Measurements from ENCODE around the gene CAMKK1.

CAMKK1 gene

GRCh38 chr17:3827124-3827773, 65.6 kb downstream of the CAMKK1 start:
- TF ChIP-seq CTCF (IDR thresholded peaks at IDR 0.05; ENCODE audit: borderline replicate concordance, extremely low read depth, low read length, poor library complexity, severe bottlenecking) (peak; percentile 97), EZH2 (IDR thresholded peaks at IDR 0.05; ENCODE audit: borderline replicate concordance, low read depth, low read length, severe bottlenecking) (no peak)
- H3K79me2 ChIP-seq (ENCODE audit: insufficient read depth, low read length) = peaks cover 25% of the 10 kb centered on the region
- H3K27me3 ChIP-seq (ENCODE audit: insufficient read depth, low read length, poor library complexity) = no peaks in the 10 kb centered on the region
- no peaks in the 10 kb centered on the region for H3K9me3 ChIP-seq (ENCODE audit: insufficient read depth, low read length, severe bottlenecking)
- H3K4me1 ChIP-seq (ENCODE audit: insufficient read depth, low read length) = 0 out of 2 replicates have a peak, but pooled peaks cover 4% of the 10 kb centered on the region
- DNase-seq (peak; percentile 78), ATAC-seq (ENCODE audit: insufficient read depth, low read depth) (peak; percentile 78)
- peak overlapping the region; percentile 20; the same call in 1 of the 2 replicates for H3K27ac ChIP-seq (ENCODE audit: low read length)
- H4K20me1 ChIP-seq (ENCODE audit: insufficient read depth, low read length) = no peaks in the 10 kb centered on the region; the same call in 1 of the 2 replicates
- H2AFZ ChIP-seq (ENCODE audit: low read depth, low read length) = no peak overlapping the region
- H3K4me3 ChIP-seq (ENCODE audit: low read depth in 1 of 2, low read length in 2 of 2) = no peak overlapping the region
- H3K9ac ChIP-seq (ENCODE audit: low read depth, low read length) = no peak overlapping the region
- peaks cover 83% of the 10 kb centered on the region for H3K36me3 ChIP-seq (ENCODE audit: insufficient read depth, low read length)
- no peak overlapping the region for H3K4me2 ChIP-seq (ENCODE audit: insufficient read depth, low read length)

GRCh38 chr17:3826191-3826590, 66.7 kb downstream of the CAMKK1 start:
- H4K20me1 ChIP-seq (ENCODE audit: insufficient read depth, low read length) = no peaks in the 10 kb centered on the region; the same call in 1 of the 2 replicates
- H3K27ac ChIP-seq (ENCODE audit: low read length) = peak overlapping the region; percentile 46; the same call in 1 of the 2 replicates
- H3K9ac ChIP-seq (ENCODE audit: low read depth, low read length) = no peak overlapping the region
- no peak overlapping the region for H3K4me3 ChIP-seq (ENCODE audit: low read depth in 1 of 2, low read length in 2 of 2)
- TF ChIP-seq CTCF (IDR thresholded peaks at IDR 0.05; ENCODE audit: borderline replicate concordance, extremely low read depth, low read length, poor library complexity, severe bottlenecking) (no peak), EZH2 (IDR thresholded peaks at IDR 0.05; ENCODE audit: borderline replicate concordance, low read depth, low read length, severe bottlenecking) (no peak)
- 0 out of 2 replicates have a peak, but pooled peaks cover 4% of the 10 kb centered on the region for H3K4me1 ChIP-seq (ENCODE audit: insufficient read depth, low read length)
- H3K4me2 ChIP-seq (ENCODE audit: insufficient read depth, low read length) = no peak overlapping the region
- no peaks in the 10 kb centered on the region for H3K9me3 ChIP-seq (ENCODE audit: insufficient read depth, low read length, severe bottlenecking)
- peaks cover 23% of the 10 kb centered on the region for H3K79me2 ChIP-seq (ENCODE audit: insufficient read depth, low read length)
- H3K36me3 ChIP-seq (ENCODE audit: insufficient read depth, low read length) = peaks cover 94% of the 10 kb centered on the region
- H3K27me3 ChIP-seq (ENCODE audit: insufficient read depth, low read length, poor library complexity) = no peaks in the 10 kb centered on the region
- H2AFZ ChIP-seq (ENCODE audit: low read depth, low read length) = no peak overlapping the region
- DNase-seq (no peak), ATAC-seq (ENCODE audit: insufficient read depth, low read depth) (no peak)

- peaks cover 97% of the 10 kb centered on the region for H3K36me3 ChIP-seq (ENCODE audit: insufficient read depth, low read length)
- H3K9ac ChIP-seq (ENCODE audit: low read depth, low read length) = no peak overlapping the region
- no peaks in the 10 kb centered on the region for H3K9me3 ChIP-seq (ENCODE audit: insufficient read depth, low read length, severe bottlenecking)
- H3K4me3 ChIP-seq (ENCODE audit: low read depth in 1 of 2, low read length in 2 of 2) = no peak overlapping the region
- no peak overlapping the region for H3K4me2 ChIP-seq (ENCODE audit: insufficient read depth, low read length)
- no peak overlapping the region for H3K27ac ChIP-seq (ENCODE audit: low read length)
- no peak overlapping the region for H2AFZ ChIP-seq (ENCODE audit: low read depth, low read length)
- DNase-seq (no peak), ATAC-seq (ENCODE audit: insufficient read depth, low read depth) (no peak)
- no peaks in the 10 kb centered on the region for H3K4me1 ChIP-seq (ENCODE audit: insufficient read depth, low read length)
- H4K20me1 ChIP-seq (ENCODE audit: insufficient read depth, low read length) = no peaks in the 10 kb centered on the region; the same call in 1 of the 2 replicates
- no peak for TF ChIP-seq CTCF (IDR thresholded peaks at IDR 0.05; ENCODE audit: borderline replicate concordance, extremely low read depth, low read length, poor library complexity, severe bottlenecking)
- no peak for TF ChIP-seq EZH2 (IDR thresholded peaks at IDR 0.05; ENCODE audit: borderline replicate concordance, low read depth, low read length, severe bottlenecking)
- H3K27me3 ChIP-seq (ENCODE audit: insufficient read depth, low read length, poor library complexity) = no peaks in the 10 kb centered on the region
- H3K79me2 ChIP-seq (ENCODE audit: insufficient read depth, low read length) = no peaks in the 10 kb centered on the region
These were observed 71.8 kb downstream of the CAMKK1 start for GRCh38 chr17:3821101-3821500.

Data from DND-41 (cell line).